Measurements from ENCODE around the gene TBCC. TPM values are rescaled to one million over a fixed set of nuclear protein-coding genes. Genes with fewer than 3 reads are reported as not detected.
A peak's percentile ranks its signal among the peaks of the same experiment; 100 is the strongest.
"Not testable (repeated sequence)": the region's sequence is repeated elsewhere in the genome, so short reads cannot be mapped to it uniquely, and the experiment has no call there.

TBCC gene
- total RNA-seq, 4 donors from 2014 or later = 16.4 to 30.7 (median 22.0) TPM

- ATAC-seq (ENCODE audit: low FRiP score) = peak; percentile 69
- no peak for TF ChIP-seq CTCF (IDR thresholded peaks at IDR 0.05)
These were observed 824 bp upstream of the TBCC start for GRCh38 chr6:42746463-42747391.

GRCh38 chr6:42745083-42745639, 742 bp downstream of the TBCC start:
- ATAC-seq (ENCODE audit: low FRiP score) (no peak), DNase-seq (ENCODE audit: low spot score) (no peak)
- TF ChIP-seq CTCF (IDR thresholded peaks at IDR 0.05) = no peak

More at GRCh38 chr6:42746463-42747391, 824 bp upstream of the TBCC start:
- no peak for DNase-seq (ENCODE audit: low spot score)

- no peak for ATAC-seq (ENCODE audit: low FRiP score)
- no peak for TF ChIP-seq CTCF (IDR thresholded peaks at IDR 0.05)
- DNase-seq (ENCODE audit: low spot score) = no peak
These were observed 1.5 kb downstream of the TBCC start for GRCh38 chr6:42744351-42744893.

GRCh38 chr6:42742116-42742894, 3.6 kb downstream of the TBCC start:
- DNase-seq (ENCODE audit: low spot score) = no peak
- ATAC-seq (ENCODE audit: low FRiP score) = no peak
- no peak for TF ChIP-seq CTCF (IDR thresholded peaks at IDR 0.05)

- DNase-seq (ENCODE audit: low spot score) = no peak
- no peak for TF ChIP-seq CTCF (IDR thresholded peaks at IDR 0.05)
These were observed 5.2 kb downstream of the TBCC start for GRCh38 chr6:42740725-42741124.

GRCh38 chr6:42735976-42736375, 9.9 kb downstream of the TBCC start:
- ATAC-seq (ENCODE audit: low FRiP score) (no peak), DNase-seq (ENCODE audit: low spot score) (no peak)
- TF ChIP-seq CTCF (IDR thresholded peaks at IDR 0.05) = no peak

More at GRCh38 chr6:42740725-42741124, 5.2 kb downstream of the TBCC start:
- ATAC-seq (ENCODE audit: low FRiP score) = no peak

GRCh38 chr6:42733867-42734481, 11.9 kb downstream of the TBCC start:
- ATAC-seq (ENCODE audit: low FRiP score); DNase-seq (ENCODE audit: low spot score): not testable (repeated sequence)
